HG03025 (cell line): ENCODE data around the gene REG4.

Experiments used
- ATAC-seq: cut with Tn5 transposase; IDR thresholded peaks from one replicate; pipeline ENCODE4 v1.9.1; 2021; ENCODE audit warnings: mild to moderate bottlenecking, moderate library complexity; ENCODE audit not compliant: unreplicated experiment, low FRiP score

REG4 gene

GRCh38 chr1:119782631-119783325 is 28.5 kb downstream of the REG4 start:
- no peak for ATAC-seq

DNA sequence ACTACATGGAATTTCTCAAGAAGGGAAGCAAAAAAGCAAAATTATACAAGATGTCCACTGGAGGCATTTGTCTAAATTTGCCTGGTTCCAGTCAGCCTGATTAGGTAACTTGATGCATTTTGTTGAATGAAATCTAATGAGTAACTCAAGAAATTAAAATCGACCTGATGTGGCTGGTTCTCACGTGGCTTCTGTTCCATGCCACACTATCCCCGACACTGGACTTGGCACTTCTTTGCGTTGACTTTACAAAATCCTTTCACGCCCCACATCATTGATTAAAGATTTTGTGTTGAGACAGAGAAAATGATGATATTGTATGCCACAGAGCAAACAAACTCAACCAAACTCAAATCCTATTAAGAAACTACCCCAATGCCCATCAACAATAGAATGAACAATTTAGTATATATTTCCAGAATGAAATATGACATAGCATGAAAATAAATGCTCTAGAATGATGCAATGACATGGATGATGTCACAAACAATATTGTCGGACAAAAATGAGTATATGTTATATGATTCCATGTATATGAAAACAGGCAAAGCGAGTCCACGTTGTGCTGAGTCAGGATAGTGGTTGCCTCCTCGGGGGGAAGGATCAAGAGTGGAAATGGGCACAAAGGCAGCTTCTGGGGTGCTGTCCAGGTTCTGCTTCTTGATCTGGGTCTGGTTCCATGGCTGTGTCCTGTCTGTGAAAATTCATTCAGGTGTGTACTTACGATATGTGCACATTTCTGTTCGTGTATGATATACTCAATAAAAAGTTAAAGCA is 29.6 kb downstream of the REG4 start:
- no peak for ATAC-seq

- no peak for ATAC-seq
Observed at GRCh38 chr1:119779869-119780356, 31.3 kb downstream of the REG4 start.

DNA sequence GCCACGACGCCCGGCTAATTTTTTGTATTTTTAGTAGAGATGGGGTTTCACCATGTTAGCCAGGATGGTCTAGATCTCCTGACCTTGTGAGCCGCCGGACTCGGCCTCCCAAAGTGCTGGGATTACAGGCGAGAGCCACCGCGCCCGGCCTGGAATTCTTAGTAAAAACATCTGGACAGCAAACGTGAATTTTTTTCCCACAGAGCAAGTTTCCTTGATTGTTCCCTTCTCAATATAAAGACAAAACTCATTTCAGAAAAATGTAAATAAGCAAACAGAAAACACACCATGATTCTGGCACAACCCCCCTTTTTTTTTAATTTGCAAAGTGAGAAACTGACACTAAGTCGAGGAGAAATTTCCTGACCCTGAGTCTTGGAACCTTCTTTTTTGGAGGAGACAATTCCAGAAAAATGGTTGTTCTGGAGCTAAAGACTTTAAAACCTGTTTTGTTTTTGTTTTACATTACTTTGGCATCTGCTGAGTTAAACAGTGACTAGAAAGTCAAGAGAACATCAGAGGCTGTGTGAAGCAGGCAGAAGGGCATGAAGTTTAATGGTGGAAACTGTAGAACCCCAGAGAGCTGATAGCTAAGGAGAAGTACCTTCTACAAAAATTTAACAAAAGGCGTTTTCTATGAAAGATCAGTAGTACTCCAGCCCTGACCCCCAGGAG is 32.2 kb downstream of the REG4 start:
- no peak for ATAC-seq

- ATAC-seq = no peak
Observed at GRCh38 chr1:119778359-119778758, 32.9 kb downstream of the REG4 start.

DNA sequence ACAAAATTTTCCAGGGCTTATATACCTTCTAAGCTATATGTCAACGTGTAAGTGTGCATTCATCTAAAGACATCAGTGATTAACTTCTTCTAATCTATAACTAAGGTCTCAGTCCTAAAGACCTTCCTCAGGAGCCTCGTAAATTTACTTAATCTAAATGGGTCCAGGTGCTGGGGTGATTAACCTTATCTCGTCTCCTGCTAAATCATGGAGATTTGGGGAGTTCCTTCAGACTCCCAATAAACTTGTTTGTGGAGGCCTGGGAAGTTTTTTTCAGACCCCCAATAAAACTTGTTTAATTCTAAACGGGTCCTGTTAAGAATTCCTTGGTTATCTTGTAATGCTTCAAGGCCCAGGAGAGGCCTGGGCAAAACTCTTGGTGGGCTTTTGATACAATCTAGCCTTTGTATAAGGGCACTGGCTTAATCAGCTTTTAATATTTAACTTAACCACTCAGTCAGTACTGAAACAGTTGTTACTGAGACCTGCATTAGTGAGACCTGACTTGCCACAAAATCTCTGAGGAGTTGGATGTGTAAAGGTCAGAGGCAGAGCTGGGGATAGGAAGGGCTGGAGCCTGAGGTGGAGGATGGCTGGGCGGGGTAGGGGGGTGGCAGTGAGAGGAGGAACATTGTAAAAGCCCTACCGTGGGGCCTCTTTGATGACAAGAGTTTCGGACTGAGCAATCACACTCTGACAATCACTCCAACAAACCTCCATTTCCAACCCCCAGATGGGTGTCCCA is 36.3 kb downstream of the REG4 start:
- ATAC-seq = no peak

DNA sequence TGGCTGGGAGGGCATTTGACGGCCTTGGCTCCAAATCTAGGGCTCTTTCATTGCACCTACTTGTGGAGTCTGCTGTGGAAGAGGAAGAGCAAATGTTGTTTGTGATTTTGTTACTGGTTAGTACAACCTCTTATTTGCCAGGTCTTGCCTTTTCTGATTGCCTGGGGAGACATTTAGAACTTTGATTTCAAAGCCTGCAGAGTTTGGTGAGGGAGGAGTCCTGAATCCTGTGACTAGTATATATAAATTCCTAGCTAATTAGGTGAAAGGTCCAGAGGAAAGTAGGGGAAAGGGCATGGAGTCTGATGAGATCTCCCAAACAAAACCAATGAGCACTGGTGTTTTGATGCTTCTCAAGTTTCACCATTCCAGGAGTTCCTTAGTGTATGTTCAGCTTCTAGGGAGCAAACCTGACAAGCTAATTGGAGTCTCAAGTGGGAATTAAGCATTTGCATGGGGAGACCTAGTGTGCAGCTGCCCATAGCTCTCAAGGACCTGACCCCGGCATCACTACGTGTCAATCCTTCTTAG is 37.5 kb downstream of the REG4 start:
- no peak for ATAC-seq

DNA sequence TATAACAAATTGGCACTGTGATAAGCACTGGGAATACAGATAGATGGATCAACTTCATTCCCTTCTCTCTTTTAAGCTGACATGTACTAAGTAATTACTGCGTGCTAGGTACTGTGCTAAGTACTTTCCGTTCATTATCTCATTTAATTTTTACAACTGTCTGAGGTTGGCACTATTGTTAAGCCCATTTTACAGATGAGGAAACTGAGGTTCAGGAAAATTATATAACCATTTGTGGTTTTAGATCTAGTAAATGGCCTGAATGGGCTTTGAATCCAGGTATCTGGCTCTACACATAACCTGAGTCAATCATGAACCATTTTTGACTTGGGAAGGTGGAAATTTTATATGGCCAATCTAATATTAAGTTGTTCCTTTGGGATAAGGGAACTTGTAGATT is 39.0 kb downstream of the REG4 start:
- no peak for ATAC-seq

GRCh38 chr1:119771770-119772169 is 39.5 kb downstream of the REG4 start:
- no peak for ATAC-seq

- no peak for ATAC-seq
Observed at GRCh38 chr1:119771016-119771415, 40.2 kb downstream of the REG4 start.

DNA sequence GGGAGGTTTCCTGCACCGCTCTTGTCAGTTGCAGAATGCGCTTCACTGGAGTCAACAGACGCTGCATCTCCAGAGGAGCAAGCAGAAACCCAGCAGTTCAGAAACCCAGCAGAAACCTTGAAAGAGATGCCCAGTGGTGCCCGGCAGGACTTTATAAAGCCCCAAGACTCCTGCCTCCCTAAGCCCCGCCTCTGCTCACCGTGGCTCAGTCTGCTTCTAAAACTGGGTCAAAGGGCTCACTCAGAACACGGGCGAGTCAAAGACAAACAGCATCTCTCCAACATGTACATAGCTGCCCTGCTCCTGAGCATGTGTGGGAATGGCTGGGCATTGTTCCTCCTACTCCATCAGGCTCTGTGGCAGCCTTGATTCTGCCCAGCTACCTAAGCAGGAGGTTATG is 42.5 kb downstream of the REG4 start, which contains the start of gene HMGCS2:
Gene HMGCS2, minus strand, starts transcription at position 128 of the 400 bp plus-strand sequence. Its CDS starts 61 bp downstream, at position 67.
- no peak for ATAC-seq

GRCh38 chr1:119767486-119767885 is 43.8 kb downstream of the REG4 start:
- ATAC-seq = no peak

- no peak for ATAC-seq
Observed at GRCh38 chr1:119766374-119766794, 44.9 kb downstream of the REG4 start.

DNA sequence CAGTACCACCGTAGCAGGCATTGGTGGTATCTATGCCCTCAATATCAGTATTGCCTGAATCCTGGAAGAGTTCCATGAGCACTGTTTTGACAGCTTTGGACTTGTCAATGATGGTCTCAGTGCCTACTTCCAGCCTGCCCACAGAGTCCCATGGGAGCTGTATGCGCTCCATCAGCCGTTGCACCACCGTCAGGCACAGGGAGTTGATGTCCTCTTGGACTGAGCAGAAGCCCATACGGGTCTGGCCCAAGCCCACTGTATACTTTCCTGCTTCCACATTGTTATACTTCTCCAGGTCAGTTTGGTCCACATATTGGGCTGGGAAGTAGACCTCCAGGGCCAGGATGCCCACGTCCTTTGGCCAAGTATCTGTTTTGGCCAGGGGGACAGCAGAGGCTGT is 47.0 kb downstream of the REG4 start:
- no peak for ATAC-seq

GRCh38 chr1:119762953-119763352 is 48.3 kb downstream of the REG4 start:
- ATAC-seq = no peak

DNA sequence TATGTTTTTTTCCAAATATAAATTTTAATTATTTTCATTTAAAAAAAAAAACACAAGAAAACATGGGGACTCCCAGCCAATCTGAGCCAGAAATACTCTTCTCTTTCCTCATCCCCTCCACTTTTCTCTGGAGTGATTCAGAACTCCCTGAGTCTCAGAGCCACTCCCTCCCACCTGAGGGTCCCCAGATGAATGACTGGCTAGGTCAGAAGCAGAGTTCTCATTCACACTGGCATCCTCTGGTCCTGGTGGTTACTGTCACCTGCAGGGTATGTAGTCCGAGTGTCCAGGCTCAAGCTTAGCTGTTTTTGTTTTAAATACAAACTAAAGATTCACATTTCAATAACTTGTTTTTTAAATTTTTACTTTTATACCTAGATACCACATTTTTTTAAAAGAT is 48.9 kb downstream of the REG4 start:
- ATAC-seq = no peak

DNA sequence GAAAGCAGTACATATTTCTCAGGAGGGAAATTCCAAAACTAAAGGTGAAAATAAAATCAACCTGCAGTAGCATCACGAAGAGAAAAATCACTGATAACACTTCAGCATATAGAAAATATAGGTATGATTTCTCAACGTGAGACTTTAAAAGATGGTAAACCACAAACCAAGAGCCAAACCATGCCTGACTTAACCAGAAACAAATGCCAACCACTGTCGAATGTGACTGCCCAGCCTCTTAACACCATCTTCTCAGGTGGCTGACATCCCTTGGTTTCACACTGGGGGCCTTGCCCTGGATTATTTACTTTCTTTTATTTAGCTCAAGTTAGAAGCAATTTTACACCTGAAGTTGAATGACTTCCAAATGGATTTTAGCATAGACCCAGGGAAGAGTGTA is 52.7 kb downstream of the REG4 start:
- no peak for ATAC-seq

DNA sequence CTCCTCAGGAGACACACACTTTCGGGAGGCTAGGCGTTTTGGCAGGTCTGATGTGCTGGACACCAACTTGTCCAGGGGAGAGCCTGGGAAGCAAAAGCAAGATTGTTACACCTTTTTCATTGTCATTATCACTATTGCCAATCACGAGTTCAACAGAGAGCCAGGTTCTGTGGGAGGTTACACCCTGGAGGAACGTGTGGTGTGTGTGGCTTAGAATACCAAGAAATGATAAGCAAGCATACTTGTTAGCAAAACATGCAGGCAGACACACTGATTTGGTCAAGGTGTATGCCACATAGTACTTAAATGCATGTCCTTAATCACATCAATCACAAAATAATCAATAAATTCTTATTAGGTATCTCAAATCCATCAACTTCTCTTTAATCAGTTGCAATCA is 58.7 kb downstream of the REG4 start:
- ATAC-seq = no peak

DNA sequence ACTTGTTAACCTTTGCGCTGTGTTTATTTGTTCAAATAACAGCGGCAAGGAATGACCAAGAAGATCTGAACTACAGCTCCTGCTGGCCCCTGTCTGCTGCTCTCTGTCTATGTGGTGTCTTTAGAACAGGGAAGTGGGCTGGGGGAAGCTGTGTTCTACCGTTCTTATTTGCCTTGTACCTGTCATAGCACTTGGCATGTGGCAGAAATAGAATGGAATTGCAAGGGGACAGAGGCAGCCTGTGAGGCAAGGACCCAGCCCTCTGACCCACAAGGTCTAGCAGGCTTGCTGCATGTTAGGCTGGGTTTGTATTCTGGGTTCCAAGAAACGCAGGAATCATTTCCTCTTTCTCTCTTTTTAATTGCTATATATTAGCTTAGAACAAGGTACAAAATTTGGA is 63.2 kb downstream of the REG4 start:
- no peak for ATAC-seq

- ATAC-seq = no peak
Observed at GRCh38 chr1:119747451-119747850, 63.8 kb downstream of the REG4 start.
